GM18519 (cell line): Measurements from ENCODE around the gene ELL2.
A peak's percentile ranks its signal among the peaks of the same experiment; 100 is the strongest.

Source experiments
- ATAC-seq: cut with Tn5 transposase; IDR thresholded peaks from one replicate; pipeline ENCODE4 v1.9.1; 2021; ENCODE audit warnings: mild to moderate bottlenecking, moderate library complexity; ENCODE audit not compliant: unreplicated experiment, low FRiP score

Gene ELL2

GRCh38 chr5:95958310-95959014, 3.2 kb downstream of the ELL2 start:
- ATAC-seq, result no peak

GRCh38 chr5:95957561-95958203, 4.0 kb downstream of the ELL2 start:
- no peak for ATAC-seq

GRCh38 chr5:95956900-95957293, 4.8 kb downstream of the ELL2 start:
- ATAC-seq, result no peak

DNA sequence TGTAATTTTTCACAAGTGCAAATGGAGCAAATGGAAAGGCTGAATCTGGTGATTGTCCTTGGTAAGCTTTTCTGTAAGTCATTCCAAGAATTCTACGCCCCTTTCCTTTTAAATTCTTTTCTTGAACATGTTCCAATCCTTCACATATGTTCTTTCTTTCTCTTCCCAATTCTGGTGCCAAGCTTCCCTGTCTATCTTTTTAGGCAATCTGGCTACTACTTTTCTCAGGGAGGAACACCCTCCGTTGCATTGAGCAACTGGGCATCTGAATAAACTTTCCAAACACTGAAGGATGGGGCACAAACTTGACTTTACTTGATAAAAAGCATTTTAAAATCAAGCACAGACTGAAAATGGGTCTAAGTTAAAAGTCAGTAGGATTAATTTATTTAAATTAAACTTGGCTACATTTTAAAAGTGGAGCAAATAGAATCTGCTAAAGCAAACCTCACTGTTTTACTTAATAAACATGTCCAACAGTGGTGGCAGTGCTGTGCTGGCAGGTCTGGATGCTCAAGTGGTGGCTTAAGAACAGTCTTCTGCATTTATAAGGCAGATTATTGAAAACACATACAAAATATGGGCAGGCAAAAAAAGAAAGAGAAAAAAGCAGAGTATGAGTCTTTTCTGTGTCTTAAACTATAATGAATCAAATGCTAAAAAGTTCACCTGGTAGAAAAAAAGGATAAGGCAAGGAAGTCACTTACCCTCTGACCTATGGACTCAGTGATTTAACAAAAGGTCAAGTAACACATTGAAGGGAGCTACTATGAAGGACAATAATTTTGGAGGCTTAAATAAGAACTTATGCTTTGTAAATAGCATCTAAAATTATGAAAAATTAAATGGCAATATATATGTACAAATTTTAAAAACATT, 5.4 kb downstream of the ELL2 start:
- ATAC-seq, result no peak

DNA sequence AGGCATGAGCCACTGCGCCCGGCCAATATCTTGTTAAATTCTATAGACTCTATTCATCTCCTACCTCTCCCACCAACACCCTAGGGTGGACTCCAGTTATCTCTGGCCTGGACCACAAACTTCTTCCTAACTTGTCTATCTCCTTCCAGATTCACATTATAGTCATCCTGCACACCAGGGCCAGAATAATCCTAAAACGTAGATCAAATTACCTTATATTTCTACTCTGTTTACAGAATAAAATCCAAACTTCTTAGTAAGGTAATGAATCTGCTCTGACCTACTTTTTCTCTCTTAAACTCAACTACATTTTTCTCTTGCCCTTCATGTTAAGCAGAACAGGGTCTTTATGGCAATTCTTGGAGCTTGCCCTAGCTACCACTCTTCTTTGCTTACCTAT, 6.9 kb downstream of the ELL2 start:
- ATAC-seq, result no peak

DNA sequence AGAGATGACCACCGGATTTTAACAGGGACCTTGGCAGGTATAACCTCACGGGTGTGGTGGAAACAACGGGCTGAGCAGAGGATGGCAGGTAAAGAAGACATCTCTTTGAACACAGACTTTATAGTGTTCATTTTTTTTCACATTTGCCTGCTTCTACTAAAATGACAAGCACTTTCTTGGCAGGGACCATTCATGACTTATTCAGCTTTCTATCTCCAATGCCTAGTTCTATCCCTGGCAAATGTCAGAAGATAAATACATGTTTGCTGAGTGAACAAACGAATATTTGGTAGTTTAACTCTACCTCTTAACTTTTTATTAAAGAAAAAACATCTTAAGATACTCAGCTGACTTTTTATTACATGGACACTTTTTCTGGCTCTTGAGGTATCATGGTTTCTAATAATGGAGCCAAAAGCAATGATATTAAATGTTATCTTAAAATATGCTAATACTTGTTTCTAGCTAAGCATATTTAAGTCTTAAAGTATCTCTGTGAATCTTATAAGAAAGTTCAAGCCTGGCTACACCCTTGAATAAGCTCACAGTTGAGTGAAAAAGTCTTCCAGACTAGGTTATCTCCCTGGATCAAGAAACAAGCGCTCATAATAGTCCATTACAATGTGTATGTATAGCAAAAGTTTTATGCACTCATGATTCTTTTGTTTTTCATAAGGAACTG, 8.5 kb downstream of the ELL2 start:
- no peak for ATAC-seq

DNA sequence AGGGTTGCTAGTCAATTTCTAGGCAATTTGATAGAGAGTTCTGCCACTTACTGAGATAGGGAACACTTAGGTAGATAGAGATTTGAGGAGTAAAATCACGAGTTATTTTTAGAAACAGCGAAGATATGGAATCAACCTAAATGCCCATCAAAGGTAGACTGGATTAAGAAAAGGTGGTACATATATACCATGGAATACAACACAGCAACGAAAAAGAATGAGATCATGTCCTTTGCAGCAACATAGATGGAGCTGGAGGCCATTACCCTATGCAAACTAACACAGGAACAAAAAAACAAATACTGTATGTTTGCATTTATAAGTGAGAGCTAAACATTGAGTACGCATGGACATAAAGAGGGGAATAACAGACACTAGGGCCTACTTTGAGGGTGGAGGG, 9.7 kb downstream of the ELL2 start:
- ATAC-seq, result no peak

GRCh38 chr5:95949810-95950209, 11.8 kb downstream of the ELL2 start:
- ATAC-seq, result peak; percentile 41

DNA sequence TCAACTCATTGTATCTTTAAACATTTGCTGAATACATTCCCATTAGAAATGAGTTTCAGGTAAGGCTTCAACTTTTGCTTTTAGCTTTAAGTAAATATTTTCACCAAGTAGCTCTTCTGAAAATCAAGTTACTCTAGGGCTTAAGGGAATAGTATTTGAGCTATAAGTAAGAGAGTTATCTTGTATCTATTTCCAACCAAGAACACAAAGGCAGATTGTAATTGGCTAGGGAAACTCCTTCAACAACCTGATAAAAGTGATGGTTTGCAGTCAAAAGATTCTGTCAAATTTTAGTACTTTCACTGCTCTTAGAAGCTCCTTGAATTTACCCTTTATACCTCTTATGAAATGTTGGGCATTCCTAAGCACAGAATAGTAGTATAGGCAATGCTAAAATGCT, 13.0 kb downstream of the ELL2 start:
- no peak for ATAC-seq

DNA sequence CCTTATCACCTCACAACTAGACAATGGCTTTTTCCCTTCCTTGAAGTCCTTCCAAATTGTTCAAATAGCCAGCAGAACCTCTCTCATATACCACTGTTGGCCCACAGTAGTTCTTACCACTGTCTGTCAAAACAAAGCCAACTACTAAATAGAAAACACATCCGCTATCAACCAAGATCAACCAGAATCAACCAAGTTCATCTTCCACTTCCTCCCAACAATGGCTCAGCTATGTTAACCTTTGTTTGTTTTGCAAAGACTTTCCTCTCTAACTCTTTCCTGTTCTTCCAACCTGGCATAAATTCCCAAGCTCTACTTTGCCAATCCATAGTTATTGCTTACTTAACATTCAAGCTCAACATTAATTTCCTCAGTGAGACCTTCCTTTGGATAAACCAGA, 15.2 kb downstream of the ELL2 start:
- no peak for ATAC-seq

DNA sequence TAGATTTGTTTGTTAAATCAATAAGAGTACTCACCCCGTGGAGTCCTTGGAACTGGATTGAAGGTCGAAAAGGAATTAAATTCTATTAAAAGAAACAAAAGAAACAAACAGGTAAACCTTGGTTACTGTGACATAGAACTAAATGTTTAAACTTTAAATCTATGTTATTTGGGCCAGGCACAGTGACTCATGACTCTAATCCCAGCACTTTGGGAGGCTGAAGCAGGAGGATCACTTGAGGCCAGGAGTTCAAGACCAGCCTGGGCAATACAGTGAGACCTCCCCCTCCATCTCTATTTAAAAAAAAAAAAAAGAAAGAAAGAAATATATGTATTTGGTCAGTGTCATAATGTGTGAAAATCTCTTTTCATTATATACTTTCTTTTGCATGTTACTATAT, 18.7 kb downstream of the ELL2 start:
- no peak for ATAC-seq

- ATAC-seq, result no peak
These were observed 19.2 kb downstream of the ELL2 start for GRCh38 chr5:95942414-95942813.

- no peak for ATAC-seq
These were observed 19.9 kb downstream of the ELL2 start for GRCh38 chr5:95941756-95942155.

DNA sequence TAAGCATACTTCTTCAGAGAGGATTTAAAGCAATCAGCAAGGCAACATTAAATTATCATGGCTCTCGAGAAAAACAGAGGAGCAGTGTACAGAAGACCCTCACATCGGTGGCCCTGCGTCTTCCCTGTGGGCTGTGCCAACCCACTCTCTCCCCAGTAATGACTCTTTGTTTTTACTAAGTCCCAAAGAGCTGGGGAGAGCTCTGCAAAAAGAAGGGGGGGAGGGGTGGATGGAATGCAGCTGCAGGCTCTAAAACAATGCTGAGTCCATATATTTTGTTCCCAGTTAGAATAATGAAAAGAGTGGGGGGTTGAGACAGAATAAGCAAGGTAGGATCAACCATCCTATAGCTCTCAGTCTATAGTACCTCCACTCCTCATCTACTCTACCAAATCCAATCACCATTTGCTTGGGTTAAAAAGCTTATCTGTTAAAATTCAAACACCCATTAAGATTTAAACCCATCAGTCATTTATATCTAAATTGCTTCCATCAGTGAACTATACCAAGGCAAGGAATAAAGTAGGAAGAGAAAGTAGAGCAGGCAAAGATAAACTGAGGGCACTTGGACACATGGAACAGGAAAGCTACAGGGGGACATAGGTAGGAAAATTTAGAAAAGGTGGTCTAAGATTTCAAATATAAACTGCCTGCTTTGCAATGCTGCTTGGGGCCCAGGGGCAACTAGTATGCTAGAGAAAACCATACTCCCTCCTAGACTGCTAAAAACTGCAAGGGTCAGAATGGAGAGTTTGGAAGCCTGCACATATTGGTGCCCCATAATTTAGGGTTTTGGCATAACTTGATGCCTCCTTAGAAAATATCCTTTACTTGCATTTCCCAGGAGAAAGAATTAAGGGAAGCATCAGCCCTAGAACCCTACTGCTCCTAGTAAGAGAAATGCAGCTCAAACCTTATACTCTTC, 20.6 kb downstream of the ELL2 start:
- ATAC-seq, result no peak

DNA sequence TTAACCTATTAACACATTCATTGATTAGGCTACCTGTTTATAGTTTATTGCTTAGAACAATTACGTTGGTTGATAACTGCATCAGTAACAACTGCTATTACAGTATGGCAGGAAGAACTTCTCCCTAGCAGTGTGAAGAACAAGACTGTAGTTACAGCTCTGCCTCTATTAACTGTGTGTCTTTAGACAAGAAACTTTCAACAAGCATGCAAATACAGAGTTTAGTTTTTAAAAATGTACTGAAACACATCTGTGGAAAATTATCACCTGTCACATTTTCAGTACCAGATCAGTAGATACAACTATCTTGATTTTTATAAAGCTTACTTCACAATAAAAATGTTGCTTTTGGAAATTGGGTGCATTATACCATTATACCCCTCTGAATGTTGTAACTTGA, 22.2 kb downstream of the ELL2 start:
- ATAC-seq, result no peak

DNA sequence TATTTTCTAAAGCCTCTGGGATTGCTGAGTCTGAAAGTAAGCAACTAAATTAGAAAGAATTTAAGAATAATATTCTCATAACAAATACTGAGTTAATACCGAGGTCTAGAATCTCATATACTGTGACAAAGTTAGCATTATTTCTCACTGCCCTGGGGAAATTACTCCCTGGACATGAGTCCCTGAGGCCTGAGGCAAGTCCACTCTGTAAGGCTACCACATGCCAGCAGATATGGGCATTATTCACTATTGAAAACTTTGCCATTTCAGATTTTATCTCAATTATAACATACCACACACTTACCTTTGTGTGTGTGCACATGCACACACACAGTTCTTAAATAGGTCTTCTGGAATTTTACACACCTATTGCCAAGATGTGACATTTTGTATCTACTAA, 22.9 kb downstream of the ELL2 start:
- ATAC-seq, result no peak

DNA sequence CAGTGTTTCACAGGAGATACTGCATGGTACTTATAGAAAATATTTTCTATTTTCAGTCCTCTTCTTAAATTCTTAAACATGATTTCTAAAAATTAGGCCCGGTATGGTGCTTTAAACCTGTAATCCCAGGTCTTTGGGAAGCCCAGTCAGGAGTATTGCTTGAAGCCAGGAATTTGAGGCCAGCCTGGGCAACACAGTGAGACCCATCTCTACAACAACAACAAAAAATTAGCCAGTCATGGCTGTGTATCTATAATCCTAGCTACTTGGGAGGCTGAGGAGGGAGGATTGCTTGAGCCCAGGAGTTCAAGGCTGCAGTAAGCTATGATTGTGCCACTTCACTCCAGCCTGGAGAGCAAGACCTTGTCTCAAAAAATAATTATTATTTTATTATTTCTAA, 23.3 kb downstream of the ELL2 start:
- no peak for ATAC-seq

GRCh38 chr5:95937607-95938152, 24.0 kb downstream of the ELL2 start:
- no peak for ATAC-seq

- no peak for ATAC-seq
These were observed 24.7 kb downstream of the ELL2 start for GRCh38 chr5:95936812-95937397.
